ENCODE results near the gene MYOM1.

Gene MYOM1

DNA sequence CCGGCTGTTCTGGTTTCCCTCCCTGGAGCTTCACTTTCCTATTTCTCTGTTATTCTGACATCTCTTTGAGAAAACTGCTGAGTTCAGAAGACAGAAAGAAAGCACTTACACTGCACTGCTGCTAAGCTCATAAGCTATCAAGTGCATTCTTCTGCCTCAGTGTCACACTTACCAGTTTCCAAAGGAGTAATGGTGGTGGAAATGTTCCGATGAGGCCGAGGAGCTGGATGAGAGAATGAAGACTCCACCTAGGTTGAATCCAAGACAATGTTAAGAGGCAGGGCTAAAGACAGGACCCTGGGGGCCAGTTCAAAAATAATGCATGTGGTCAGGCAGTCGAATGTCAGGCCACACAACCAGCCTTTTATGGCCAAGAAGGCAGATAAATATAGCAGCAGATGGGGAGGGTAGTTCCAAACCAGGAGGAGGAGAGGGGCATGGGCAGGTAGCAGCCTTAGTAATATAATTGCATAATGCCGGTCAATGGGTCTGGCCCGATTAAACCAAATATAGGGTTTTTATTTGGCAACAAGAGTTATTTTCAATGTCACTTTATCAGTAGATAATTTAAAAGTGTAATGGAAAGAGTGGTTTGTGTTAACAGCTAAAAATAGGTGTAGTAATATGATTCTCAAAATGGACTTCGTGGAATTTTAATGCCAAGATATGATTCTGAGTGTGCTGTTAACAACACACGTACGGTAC, at the start of gene MYOM1:
TSS of gene MYOM1 (minus strand) at position 338 of the 705 bp plus-strand sequence. CDS start 4,745 bp downstream, outside the sequence.
- no peak for DNase-seq

DNA sequence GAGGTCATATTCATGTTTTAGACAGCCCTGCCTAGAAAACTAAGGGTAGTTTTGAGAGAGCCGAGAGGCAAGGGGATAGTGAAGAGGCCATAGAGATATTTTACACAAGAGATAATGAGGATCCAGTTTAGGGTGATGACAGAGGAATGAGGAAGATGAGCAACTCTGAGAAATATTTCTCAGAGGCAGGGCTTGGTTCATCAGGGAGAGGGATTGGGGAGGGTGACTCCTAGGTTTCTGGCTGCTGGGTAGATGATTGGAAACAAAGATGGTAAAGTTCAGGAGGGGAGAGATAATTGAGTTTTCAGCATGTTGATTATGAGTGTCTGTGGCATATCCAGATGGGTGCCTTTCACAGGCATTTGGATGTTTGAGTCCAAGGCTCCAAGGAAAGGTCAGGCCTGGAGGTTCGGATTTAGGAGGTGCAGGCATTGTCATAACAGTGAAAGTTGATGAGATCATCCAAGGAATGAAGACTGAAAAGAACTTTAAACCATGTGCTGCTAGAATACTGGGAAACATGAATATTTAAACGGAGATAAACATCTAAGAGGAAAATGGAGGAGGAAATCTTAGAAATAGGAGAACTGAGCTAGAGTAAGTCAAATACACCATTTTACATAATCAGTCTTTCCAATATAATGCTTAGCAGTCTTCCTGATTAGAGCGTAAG, 49.6 kb upstream of the MYOM1 start:
- DNase-seq = no peak

DNA sequence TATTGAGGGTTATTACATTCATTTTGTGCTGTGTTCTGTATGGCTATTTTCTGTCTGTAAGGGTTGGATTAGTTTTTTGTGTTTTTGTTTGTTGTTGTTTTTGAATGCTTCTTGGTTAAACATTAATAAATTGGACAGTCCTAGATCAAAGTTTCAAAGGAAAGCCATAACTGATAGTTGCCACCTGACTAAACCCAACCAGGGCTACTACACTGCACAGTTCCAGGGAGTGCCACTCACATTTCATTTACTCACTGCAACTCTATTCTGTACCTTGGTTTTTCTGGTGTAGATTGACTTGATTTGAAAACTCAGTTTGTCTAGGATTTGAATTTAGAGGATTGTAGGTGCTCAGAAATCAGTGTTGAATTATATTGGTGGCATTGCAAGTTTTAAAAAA, 48.5 kb upstream of the MYOM1 start:
- no peak for DNase-seq

DNA sequence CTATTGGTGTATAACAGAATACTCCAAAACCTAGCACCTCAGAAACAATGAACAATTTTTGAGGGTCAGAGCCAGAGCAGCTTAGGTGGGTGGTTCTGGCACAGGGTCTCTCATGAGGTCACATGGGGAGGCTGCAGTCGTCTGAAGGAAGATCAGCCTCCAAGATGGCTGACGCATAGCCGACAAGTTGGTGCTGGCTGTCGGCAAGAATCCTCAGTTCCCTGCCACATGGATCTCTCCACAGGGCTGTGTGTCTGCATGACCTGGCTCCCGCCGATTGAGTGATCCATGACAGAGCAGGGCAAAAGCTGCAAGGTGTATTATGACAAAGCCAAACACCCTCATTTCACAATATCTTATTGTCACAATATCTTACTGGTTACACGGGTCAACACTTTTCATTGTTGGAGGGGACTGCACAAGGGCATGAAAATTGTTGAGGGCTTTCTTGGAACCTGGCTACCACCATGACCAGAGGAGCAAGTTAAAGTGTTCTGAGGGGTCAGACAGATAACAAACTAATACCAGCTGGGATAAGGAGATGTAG, 46.4 kb upstream of the MYOM1 start:
- DNase-seq = no peak

DNA sequence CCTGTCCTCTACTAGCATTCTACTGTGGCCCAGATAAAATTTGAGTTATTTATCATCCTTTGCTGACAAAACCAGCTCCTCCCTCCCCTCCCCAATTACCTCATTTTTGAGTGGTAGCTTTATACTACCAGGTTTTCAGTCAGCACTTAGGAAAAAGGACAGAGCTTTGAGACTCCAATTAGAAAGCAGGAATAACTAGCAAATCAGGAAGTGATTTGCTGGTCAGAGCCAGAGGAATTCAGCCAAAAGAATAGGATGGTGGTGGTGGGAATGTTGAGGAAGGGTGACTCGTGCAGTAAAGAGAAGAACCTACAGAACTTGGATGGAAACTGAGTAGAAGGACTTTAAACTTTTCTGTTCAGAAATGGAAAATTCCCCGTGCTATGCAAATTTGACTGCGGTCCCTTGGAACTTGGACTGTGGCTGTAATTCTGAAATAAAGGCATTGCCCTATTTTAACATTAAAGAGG, 45.8 kb upstream of the MYOM1 start:
- no peak for DNase-seq

DNA sequence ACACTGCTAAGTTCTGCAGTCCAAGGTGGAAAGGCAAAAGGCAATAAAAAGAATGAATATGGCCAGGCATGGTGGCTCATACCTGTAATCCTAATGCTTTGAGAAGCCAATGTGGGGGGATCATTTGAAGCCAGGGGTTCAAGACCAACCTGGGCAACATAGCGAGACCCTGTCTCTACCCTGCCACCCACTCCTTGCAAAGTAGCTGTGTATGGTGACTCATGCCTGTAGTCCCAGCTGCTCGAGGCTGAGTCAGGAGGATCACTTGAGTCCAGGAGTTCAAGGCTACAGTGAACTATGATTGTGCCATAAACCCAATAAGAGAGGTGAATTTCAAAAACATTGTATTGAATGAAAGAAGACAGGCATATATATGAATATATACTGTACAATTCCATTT, 44.6 kb upstream of the MYOM1 start:
- DNase-seq = peak in 1 of 2 experiments; percentile 25

DNA sequence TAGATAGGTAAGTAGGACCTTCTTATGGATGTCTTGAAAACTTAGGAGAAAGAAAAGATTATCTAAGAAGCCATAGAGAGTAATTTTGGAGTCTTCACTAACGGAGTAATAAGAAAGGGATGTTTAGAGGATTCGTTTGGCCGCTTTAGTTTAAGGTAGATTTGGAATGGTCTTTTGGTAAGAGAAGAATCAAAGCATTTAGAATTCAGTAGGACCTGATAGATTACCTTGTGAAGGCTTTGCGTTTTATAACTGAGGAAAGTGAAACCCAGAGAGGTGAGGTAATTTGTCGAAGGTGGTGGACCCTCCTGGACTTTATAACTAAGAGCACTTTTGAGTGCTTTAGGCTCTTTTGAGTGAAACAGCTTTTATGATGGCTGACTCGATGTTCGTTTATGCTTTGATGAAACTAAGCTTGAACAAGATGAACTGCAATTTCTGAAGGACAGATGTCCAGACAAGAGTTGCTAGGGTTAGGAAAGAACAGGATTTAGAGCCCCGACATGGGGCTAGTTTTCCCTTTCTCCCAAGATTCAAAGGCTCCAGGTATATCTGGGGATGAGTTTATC, 43.4 kb upstream of the MYOM1 start:
- DNase-seq = no peak

DNA sequence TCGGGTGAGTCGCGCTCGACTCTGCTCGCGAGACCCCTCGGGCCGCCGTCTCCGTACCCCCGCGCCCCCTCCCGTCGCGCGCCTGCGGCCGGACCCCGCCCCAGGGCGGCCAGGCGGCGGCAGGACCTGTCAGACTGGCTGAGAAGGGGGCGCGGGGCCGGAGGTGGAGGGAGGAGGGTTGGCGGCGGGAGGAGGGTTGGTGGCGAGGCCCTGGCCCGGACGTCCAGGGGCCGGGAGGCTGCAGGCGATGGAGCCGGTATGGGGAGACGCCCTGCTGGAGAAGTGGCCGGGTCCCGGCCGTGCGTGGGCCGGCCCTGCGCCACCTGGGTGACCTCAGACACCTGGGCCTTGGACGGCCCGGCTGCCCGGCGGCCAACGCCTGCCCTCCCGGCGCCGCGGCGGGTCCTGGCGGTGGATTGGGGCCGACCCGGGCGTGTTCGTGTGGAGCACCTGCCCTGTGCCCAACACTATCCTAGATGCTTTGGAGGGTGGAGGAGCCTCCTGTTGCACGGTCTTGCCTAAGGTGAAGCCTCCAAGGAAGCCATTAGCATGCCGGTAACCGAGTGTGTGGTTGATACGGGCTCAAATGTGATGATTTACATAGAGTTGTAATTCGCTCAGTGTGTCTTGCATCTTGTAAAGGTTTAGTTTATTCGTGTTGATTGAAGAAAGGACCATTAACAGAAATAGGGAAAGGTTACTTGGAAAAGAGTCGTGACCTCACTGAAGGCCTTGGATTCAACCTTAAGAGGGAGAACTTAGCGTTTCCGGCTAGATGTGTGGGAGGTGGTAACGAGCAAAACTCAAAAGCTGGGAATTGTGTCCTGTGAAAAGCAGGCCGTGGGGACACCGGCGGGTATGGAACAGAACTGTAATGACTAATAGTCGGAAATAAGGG, 42.7 kb upstream of the MYOM1 start:
- DNase-seq = peak; percentile 32 to 37

DNA sequence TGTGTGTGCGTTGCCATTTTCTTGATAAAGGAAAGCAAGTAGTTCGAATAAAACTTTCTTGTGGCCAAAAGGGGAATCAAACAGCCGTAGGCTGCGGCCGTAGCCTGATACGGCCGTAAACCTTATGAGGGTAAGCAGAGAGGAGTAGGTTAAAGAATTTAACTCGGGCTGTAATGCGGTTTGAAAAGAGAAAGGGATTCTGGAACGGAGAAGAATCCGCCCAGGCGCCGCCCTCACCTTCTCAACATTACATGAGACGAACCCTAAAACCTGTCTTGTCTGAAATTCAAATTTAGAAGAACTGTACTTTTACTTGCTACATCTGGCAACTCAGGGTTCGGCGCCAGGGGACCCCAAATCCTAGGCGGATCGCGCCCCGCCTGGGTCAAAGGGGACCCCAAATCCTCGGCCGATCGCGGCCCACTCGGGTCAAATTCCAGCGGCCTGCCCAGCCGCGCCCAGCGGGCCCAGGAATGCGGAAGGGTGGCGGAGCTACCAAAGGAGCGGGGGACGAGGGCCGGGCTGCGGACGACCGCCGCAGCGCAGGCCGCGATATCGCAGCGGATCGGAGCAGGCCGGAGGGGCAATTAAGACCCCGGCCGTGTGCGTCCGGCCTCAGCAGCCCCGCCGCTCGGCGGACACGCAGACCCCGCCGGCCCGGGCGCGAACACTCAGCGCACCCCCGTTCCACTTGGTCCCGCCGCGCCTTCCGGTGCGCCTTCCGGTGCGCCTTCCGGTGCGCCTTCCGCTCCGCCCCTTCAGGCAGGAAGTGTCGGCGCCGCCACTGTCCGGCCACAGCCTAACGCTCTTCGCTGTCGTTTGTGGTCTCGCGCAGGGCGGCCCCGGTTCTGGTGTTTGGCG, 41.8 kb upstream of the MYOM1 start, which contains the start of gene MYL12B:
TSS of gene MYL12B (plus strand) at position 761 of the 861 bp plus-strand sequence. CDS start 10,766 bp downstream, outside the sequence.
- DNase-seq = peak; percentile 76 to 80

DNA sequence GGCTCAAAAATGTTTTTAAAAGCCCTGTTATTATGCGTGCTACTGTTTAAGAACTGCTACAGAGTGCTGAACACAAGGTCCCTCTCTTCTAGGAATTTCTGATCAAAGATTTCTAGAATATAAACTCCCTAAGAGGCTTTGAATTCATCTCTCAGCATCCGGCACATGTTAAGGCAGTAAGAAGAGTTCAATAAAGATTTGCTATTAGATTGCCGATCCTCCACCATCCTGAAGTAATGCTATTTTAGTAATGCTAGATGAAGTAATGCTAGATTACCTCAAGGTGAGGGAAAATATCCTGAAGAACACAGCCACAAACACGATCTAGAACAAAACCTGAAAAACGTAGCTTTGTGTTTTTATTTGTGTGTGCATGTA, 41.2 kb upstream of the MYOM1 start:
- no peak for DNase-seq

DNA sequence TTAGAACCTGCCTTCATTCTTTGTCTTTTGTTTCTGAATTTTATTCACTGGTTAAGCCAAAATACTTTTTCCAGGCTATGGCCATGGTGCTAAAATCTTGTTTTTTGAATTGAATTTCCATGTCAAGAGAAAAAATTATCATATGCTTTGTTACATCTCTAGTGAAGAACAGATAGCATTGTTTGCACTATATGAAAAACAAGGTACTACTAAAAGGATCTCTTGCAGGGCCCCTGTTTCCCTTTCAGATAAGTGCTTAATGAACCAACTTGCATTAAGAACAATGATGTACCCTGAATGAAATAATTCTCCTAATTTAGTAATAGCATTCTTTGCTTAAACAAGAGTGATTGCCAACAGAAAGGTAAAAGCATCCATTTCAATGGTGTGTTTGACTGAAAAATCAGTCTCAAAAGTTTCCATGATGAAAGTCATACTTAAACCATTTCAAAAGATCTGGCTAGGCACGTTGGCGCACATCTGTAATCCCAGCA, 37.9 kb upstream of the MYOM1 start:
- no peak for DNase-seq

DNA sequence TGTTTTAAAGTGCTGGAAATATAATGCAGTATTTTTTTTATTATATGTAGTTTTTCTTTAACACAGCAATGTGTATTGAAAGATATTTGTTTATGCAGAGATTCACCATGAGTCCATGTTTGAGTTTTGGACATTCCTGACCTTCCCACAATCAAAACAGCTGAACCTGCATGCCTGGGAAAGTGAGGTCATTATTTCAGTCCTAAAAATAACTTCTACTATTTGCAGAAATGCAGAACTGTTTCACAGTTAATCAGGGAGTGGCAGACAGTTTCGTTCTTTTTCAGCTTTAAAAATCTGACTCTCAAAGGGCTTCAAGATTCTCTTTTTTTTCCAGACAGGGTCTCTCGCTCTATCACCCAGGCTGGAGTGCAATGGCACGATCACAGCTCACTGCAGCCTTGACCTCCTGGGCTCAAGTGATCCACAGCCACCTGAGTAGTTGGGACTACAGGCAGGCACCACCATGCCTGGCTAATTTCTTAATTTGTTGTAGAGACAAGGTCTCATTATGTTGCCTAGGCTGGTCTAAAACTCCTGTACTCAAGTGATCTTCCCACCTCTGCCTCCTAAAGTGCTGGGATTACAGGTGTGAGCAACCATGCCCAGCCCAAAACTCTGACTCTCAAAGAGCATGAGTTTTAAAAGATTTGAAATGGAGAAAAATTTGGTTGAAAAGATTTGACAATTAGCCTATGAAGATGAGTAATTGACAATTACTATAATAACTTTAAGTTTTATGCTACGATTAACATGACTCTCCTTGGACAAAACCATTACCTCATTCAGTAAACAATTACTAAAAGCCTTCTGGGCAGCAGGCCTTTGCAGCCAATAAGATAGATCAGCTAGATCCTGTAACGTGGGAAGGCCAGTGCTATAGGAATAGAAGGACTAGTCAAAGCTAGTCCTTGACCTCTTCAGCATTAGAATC, 37.2 kb upstream of the MYOM1 start:
- DNase-seq = no peak

DNA sequence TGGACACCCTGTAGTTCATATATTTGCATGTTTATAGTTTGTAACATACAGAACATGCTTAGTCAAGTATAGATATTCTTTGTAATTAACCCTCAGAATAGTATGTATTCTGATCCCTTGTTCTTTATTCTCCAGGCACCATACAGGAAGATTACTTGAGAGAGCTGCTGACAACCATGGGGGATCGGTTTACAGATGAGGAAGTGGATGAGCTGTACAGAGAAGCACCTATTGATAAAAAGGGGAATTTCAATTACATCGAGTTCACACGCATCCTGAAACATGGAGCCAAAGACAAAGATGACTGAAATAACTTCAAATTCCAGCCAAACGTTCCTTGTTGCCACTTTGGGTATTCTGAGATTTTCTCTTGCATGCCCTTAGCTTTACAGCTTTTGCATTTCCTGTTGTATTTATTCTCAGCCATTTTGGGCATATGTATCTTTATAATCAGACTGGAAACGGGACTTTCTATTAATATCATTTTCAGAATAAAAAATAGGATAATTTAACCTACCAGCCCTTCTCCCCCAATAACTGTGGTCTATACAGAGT, 35.9 kb upstream of the MYOM1 start:
- no peak for DNase-seq

DNA sequence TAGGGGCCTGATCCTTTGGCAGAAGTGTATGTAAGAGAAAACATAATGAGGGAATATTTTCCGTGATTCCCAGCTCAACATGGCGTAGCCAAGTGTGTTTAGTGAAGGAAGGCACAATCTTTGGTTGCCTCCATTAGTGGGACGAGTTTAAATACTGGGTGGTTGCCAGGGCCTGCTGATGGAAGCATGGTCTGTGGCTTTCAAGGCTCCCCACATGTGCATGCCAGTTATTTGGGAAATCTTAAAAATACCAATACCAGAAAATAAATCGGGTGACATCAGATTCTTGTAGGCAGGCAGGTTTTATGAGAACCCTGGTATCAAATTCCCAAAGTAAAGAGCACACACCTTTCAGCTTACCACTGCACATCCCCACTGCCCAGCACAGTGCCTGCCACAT, 35.0 kb upstream of the MYOM1 start:
- no peak for DNase-seq

DNA sequence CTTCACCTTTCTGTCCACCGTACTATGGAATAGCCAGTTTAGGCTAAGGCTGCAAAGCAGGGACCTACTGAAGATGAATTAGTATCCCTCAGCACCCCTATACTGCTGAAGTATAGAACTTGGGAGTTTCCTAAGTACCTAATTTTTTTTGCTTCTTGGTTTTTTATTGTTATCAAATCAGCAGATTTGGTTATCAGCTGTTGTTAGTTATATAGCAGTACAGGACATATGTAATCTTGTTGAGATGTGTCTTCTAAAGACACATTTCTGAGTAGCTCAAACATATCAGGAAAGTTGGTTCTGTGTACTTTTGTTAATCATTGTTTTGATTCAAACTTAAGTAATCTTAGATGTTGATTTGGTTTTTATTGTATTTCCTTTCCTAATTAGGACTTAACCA, 33.1 kb upstream of the MYOM1 start:
- no peak for DNase-seq

DNA sequence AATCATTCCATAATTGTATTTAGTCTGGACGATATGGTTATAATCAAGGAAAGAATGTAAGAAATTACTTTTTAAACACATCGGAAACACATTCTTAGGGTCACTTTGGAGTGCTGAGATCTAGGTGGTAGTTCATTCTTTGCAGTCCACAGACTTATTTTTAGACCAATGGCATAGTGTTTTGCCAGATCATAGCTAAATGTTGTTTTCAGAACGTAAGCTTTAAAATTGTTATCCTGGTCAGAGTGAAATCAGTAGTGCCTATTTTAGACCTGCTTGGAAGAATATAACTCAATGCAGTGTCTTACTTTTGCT, 32.2 kb upstream of the MYOM1 start:
- DNase-seq = no peak

DNA sequence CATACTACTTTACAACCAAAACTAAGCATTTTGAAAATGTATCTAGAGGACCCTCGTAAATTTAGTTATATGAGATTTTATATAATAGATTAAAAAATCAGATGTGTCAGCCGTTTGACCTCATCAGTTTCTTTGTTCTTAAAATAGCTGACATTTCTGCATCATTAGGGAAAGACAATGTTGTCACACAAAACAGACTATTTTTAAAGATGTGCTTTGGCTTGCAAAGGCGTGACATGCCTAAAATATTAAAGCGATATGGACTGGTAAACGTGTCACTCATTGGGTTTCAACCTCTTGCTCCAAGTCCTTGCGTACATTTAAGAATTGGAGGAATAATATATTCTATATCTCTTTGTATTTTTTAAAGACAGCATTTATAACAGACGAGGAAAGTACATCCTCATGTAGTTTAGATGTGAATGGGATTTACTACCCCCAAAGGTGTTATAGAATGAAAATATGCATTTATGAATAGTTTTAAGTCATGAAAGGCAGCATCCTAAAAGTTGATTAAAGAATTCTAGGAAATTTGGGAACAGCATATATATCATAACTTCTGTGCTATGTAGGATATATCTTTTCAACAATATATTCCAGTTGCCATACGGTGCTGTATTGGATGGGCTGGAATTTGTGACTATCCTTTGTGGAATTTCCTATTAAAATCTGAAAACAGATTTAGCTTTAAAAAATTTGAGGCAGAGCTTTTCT, 31.6 kb upstream of the MYOM1 start:
- no peak for DNase-seq

DNA sequence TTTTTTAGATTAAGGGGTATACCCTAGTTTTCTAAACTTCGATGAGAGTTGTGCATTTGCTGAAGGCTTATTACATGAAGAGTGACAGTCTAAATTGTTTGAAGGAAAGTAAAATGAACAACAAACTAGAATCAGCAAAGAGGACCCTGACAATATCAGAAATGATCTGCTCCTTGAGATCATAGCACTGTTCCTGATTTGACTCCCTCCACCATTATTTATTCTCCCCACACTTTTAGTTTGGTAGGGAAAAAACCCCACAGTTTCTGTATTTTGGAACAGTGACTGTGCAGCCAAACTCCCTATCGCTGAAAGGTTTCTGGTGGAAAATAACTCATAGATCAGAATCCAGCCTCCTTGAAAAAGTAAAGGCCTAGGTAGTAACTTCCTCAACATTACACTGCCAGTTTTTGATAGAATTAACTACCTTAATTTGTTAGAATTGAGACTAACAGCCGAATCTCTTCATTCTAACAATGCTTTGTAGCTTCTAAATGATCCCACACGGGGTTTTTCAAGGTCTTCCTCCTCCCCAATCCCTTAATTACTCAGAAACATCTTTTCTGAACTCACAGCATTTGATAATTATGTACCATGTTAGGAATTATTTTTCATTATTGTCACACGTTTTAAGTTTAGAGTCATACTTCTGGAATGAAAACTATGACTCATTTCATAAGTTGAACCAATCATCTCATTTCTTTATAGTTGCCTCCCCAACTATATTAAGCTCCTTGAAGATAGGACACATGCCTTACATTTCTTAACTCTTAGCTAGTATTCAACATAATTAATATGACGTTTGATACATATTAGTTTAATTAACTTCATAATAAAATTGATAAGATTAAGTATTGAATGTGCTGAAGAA, 30.7 kb upstream of the MYOM1 start:
- no peak for DNase-seq

Data from activated CD4-positive, alpha-beta T cell treated with anti-CD3 and anti-CD28 coated beads, Interleukin-2, amount 50 U/mL, for 48 hours (primary cell).